ENCODE measurements around the gene VSTM2B.

Gene VSTM2B

DNA sequence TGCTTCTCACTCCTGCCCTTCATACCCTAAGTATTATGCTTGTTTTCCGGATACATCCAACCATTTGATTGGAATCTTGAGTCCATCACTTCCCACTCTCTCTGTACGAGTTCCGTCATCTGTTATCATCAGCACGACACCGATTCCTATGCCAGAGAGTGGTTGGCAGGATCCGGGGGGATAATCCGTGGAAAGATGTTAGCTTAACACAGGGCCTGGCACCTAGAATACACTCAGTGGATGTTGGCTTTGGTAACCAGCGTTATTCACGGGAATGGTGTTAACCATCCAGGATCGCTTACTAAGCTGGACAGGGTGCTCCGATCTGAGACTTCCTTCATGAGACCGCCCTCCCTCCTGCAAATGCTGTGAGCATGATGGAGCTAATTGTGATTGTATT, 12.4 kb downstream of the VSTM2B start:
- Histone ChIP-seq H3K4me1 (ENCODE audit: control insufficient read depth, insufficient read depth, low read length) (no peaks in the 10 kb centered on the region), H3K27ac (ENCODE audit: low read length) (no peak overlapping the region), H3K9me3 (ENCODE audit: control insufficient read depth, insufficient read depth, low read length) (no peaks in the 10 kb centered on the region), H3K36me3 (ENCODE audit: control insufficient read depth, insufficient read depth, low read length) (no peaks in the 10 kb centered on the region), H3K27me3 (ENCODE audit: control insufficient read depth, insufficient read depth, low read length) (no peaks in the 10 kb centered on the region), H3K4me3 (ENCODE audit: low read length) (no peak overlapping the region)
- no peak for DNase-seq (ENCODE audit: low read depth, low spot score)
- no CpG with 5 or more reads among the region's 12 CpGs for WGBS (ENCODE audit: insufficient coverage, insufficient read length)

- Histone ChIP-seq H3K27ac (ENCODE audit: low read length) (no peak overlapping the region), H3K9me3 (ENCODE audit: control insufficient read depth, insufficient read depth, low read length) (no peaks in the 10 kb centered on the region), H3K27me3 (ENCODE audit: control insufficient read depth, insufficient read depth, low read length) (no peaks in the 10 kb centered on the region), H3K36me3 (ENCODE audit: control insufficient read depth, insufficient read depth, low read length) (no peaks in the 10 kb centered on the region), H3K4me1 (ENCODE audit: control insufficient read depth, insufficient read depth, low read length) (no peaks in the 10 kb centered on the region), H3K4me3 (ENCODE audit: low read length) (no peak overlapping the region)
- DNase-seq (ENCODE audit: low read depth, low spot score): no peak
- WGBS (ENCODE audit: insufficient coverage, insufficient read length): no CpG with 5 or more reads among the region's 3 CpGs
Measured at GRCh38 chr19:29538651-29539050, 12.9 kb downstream of the VSTM2B start.

- no peak for DNase-seq (ENCODE audit: low read depth, low spot score)
- H3K9me3 ChIP-seq (ENCODE audit: control insufficient read depth, insufficient read depth, low read length): no peaks in the 10 kb centered on the region
- H3K27me3 ChIP-seq (ENCODE audit: control insufficient read depth, insufficient read depth, low read length): no peaks in the 10 kb centered on the region
- no peaks in the 10 kb centered on the region for H3K4me1 ChIP-seq (ENCODE audit: control insufficient read depth, insufficient read depth, low read length)
- H3K4me3 ChIP-seq (ENCODE audit: low read length): no peak overlapping the region
- H3K27ac ChIP-seq (ENCODE audit: low read length): no peak overlapping the region
- H3K36me3 ChIP-seq (ENCODE audit: control insufficient read depth, insufficient read depth, low read length): no peaks in the 10 kb centered on the region
- no CpG with 5 or more reads among the region's 9 CpGs for WGBS (ENCODE audit: insufficient coverage, insufficient read length)
Measured at GRCh38 chr19:29539131-29539530, 13.3 kb downstream of the VSTM2B start.

- Histone ChIP-seq H3K27ac (ENCODE audit: low read length) (no peak overlapping the region), H3K4me1 (ENCODE audit: control insufficient read depth, insufficient read depth, low read length) (no peaks in the 10 kb centered on the region), H3K27me3 (ENCODE audit: control insufficient read depth, insufficient read depth, low read length) (no peaks in the 10 kb centered on the region), H3K4me3 (ENCODE audit: low read length) (no peak overlapping the region), H3K9me3 (ENCODE audit: control insufficient read depth, insufficient read depth, low read length) (no peaks in the 10 kb centered on the region), H3K36me3 (ENCODE audit: control insufficient read depth, insufficient read depth, low read length) (no peaks in the 10 kb centered on the region)
- DNase-seq (ENCODE audit: low read depth, low spot score): no peak
- WGBS (ENCODE audit: insufficient coverage, insufficient read length): no CpG with 5 or more reads among the region's 6 CpGs
Measured at GRCh38 chr19:29539670-29540069, 13.9 kb downstream of the VSTM2B start.

DNA sequence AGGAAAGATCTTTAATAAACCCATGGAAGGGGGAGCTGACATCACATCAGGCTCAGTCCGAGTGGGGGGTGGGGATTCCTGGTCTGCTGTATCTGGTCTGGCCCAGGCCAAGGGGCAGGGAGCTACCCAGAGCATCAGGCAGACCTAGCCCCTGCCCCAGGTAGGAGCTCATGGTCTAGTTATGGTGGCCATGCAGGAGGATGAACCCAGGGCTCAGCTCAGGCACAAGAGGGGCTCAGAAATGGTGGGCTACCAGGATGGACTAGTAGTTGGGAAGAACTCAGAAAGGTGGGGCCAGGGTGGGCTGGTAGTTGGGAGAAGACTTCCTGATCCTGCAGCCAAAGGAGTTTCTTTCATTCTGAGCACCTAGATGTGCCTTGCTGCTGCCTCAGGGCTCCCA, 14.3 kb downstream of the VSTM2B start:
- Histone ChIP-seq H3K9me3 (ENCODE audit: control insufficient read depth, insufficient read depth, low read length) (no peaks in the 10 kb centered on the region), H3K36me3 (ENCODE audit: control insufficient read depth, insufficient read depth, low read length) (no peaks in the 10 kb centered on the region), H3K27ac (ENCODE audit: low read length) (no peak overlapping the region), H3K4me1 (ENCODE audit: control insufficient read depth, insufficient read depth, low read length) (no peaks in the 10 kb centered on the region), H3K27me3 (ENCODE audit: control insufficient read depth, insufficient read depth, low read length) (no peaks in the 10 kb centered on the region), H3K4me3 (ENCODE audit: low read length) (no peak overlapping the region)
- WGBS (ENCODE audit: insufficient coverage, insufficient read length): no CpG with 5 or more reads among the region's 1 CpG
- no peak for DNase-seq (ENCODE audit: low read depth, low spot score)

DNA sequence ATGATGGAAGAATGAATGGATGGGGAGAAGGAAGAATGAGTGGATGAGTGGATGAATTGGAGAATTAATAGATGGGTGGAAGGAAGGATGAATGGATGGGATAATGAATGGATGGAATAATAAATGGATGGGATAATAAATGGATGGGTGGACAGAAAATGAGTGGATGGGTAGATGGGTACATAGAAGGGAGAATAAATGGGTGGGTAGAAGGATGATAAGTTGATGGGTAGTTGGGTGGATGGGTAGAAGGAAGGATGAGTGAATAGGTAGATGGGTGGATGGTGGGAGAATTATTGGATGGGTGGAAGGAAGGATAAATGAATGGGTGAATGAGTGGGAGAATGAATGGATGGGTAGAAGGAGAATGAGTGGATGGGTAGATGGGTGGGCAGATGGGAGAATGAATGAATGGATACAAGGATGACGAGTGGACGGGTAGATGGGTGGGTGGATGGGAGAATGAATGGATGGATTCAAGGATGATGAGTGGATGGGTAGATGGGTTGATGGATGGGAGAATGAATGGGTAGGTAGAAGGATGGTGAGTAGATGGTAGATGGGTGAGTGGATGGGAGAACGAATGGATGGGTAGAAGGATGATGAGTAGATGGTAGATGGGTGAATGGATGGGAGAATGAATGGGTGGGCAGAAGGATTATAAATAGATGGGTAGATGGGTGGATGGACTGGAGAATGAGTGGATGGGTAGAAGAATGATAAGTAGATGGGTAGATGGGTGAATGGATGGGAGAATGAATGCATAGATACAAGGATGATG, 15.9 kb downstream of the VSTM2B start:
- 100% methylated on average over 3 of the region's 3 CpGs for WGBS (ENCODE audit: insufficient coverage, insufficient read length)
- no peaks in the 10 kb centered on the region for H3K36me3 ChIP-seq (ENCODE audit: control insufficient read depth, insufficient read depth, low read length)

DNA sequence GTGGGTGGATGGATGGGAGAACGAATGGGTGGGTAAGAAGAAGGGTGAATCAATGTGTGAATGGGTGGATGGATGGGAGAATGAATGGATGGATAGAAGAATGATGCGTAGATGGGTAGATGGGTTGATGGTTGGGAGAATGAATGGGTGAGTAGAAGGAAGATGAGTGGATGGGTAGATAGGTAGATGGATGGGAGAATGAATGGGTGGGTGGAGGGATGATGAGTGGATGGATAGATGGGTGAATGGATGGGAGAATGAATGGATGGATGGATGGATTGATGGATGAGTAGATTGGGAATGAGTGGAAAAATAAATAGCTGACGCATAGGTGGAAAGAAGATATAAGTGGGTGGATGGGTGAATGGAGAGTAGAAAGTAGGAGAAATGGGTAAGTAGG, 16.5 kb downstream of the VSTM2B start:
- H3K36me3 ChIP-seq (ENCODE audit: control insufficient read depth, insufficient read depth, low read length): no peaks in the 10 kb centered on the region
- no peaks in the 10 kb centered on the region for H3K4me1 ChIP-seq (ENCODE audit: control insufficient read depth, insufficient read depth, low read length)
- 100% methylated on average over 3 of the region's 3 CpGs for WGBS (ENCODE audit: insufficient coverage, insufficient read length)

More for the DNA sequence above, 15.9 kb downstream of the VSTM2B start:
- Histone ChIP-seq H3K27ac (ENCODE audit: low read length) (no peak overlapping the region), H3K27me3 (ENCODE audit: control insufficient read depth, insufficient read depth, low read length) (no peaks in the 10 kb centered on the region), H3K4me1 (ENCODE audit: control insufficient read depth, insufficient read depth, low read length) (no peaks in the 10 kb centered on the region), H3K4me3 (ENCODE audit: low read length) (no peak overlapping the region), H3K9me3 (ENCODE audit: control insufficient read depth, insufficient read depth, low read length) (no peaks in the 10 kb centered on the region)
- DNase-seq (ENCODE audit: low read depth, low spot score): no peak

DNA sequence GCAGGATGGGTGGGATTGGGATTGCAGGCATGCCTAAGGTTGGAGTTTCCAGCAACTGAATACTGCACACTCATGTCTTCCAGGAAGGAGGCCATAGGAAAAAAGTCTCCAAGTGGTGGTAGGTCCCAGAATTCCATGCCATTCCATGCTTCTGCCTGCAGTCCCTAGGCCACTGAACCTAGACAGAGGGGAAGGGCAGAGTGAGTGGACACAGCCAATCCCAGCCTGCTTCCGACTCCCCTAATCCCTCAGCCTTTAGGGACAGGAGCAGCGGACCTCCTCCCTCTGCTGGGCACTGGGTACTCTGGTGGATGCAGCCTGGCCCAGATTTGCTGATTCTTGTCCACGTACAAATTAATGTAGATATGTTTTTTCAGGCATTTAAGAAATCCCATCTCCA, 17.0 kb downstream of the VSTM2B start:
- WGBS (ENCODE audit: insufficient coverage, insufficient read length): no CpG with 5 or more reads among the region's 3 CpGs
- no peak overlapping the region for H3K27ac ChIP-seq (ENCODE audit: low read length)
- DNase-seq (ENCODE audit: low read depth, low spot score): no peak
- no peaks in the 10 kb centered on the region for H3K27me3 ChIP-seq (ENCODE audit: control insufficient read depth, insufficient read depth, low read length)
- H3K4me1 ChIP-seq (ENCODE audit: control insufficient read depth, insufficient read depth, low read length): no peaks in the 10 kb centered on the region
- no peak overlapping the region for H3K4me3 ChIP-seq (ENCODE audit: low read length)
- H3K9me3 ChIP-seq (ENCODE audit: control insufficient read depth, insufficient read depth, low read length): no peaks in the 10 kb centered on the region
- no peaks in the 10 kb centered on the region for H3K36me3 ChIP-seq (ENCODE audit: control insufficient read depth, insufficient read depth, low read length)

More for the DNA sequence above, 16.5 kb downstream of the VSTM2B start:
- no peak for DNase-seq (ENCODE audit: low read depth, low spot score)
- Histone ChIP-seq H3K27ac (ENCODE audit: low read length) (no peak overlapping the region), H3K4me3 (ENCODE audit: low read length) (no peak overlapping the region), H3K27me3 (ENCODE audit: control insufficient read depth, insufficient read depth, low read length) (no peaks in the 10 kb centered on the region), H3K9me3 (ENCODE audit: control insufficient read depth, insufficient read depth, low read length) (no peaks in the 10 kb centered on the region)

- Histone ChIP-seq H3K9me3 (ENCODE audit: control insufficient read depth, insufficient read depth, low read length) (no peaks in the 10 kb centered on the region), H3K27me3 (ENCODE audit: control insufficient read depth, insufficient read depth, low read length) (no peaks in the 10 kb centered on the region), H3K4me3 (ENCODE audit: low read length) (no peak overlapping the region), H3K27ac (ENCODE audit: low read length) (no peak overlapping the region), H3K36me3 (ENCODE audit: control insufficient read depth, insufficient read depth, low read length) (no peaks in the 10 kb centered on the region), H3K4me1 (ENCODE audit: control insufficient read depth, insufficient read depth, low read length) (no peaks in the 10 kb centered on the region; the same call in 1 of the 2 replicates)
- no CpG with 5 or more reads among the region's 2 CpGs for WGBS (ENCODE audit: insufficient coverage, insufficient read length)
- DNase-seq (ENCODE audit: low read depth, low spot score): no peak
Measured at GRCh38 chr19:29543381-29543780, 17.6 kb downstream of the VSTM2B start.

- DNase-seq (ENCODE audit: low read depth, low spot score): no peak
- H3K4me1 ChIP-seq (ENCODE audit: control insufficient read depth, insufficient read depth, low read length): no peaks in the 10 kb centered on the region; the same call in 1 of the 2 replicates
- WGBS (ENCODE audit: insufficient coverage, insufficient read length): no CpG with 5 or more reads among the region's 15 CpGs
Measured at GRCh38 chr19:29544656-29545360, 19.0 kb downstream of the VSTM2B start.

More at GRCh38 chr19:29544656-29545360, 19.0 kb downstream of the VSTM2B start:
- Histone ChIP-seq H3K36me3 (ENCODE audit: control insufficient read depth, insufficient read depth, low read length) (no peaks in the 10 kb centered on the region), H3K9me3 (ENCODE audit: control insufficient read depth, insufficient read depth, low read length) (no peaks in the 10 kb centered on the region), H3K4me3 (ENCODE audit: low read length) (no peak overlapping the region), H3K27ac (ENCODE audit: low read length) (no peak overlapping the region), H3K27me3 (ENCODE audit: control insufficient read depth, insufficient read depth, low read length) (no peaks in the 10 kb centered on the region)

Measured in iPS DF 6.9 (cell line).